Spleen (tissue), 11 donors: ENCODE data around the gene IGF1R. TPM values are rescaled to one million over a fixed set of nuclear protein-coding genes. Genes with fewer than 3 reads are reported as not detected.
A peak's percentile ranks its signal among the peaks of the same experiment; 100 is the strongest.

ENCODE experiments used
- DNase-seq: peaks from one replicate; pipeline ENCODE4 v3.0.0-alpha.2; 2020
- H3K27ac ChIP-seq, 8 donors: fragments of 200-600 bp; sonication (generic) in 7 of 8; 1 replicate in 4 of 8; 2 replicates in 4 of 8; pipeline versions ENCODE4 v1.5.0 to v1.8.0; 2016 to 2021; ENCODE audit warnings: inconsistent platforms in 4 of 8, mild to moderate bottlenecking in 4 of 8, moderate library complexity in 1 of 8
- H3K27me3 ChIP-seq, 7 donors: fragments of 200-600 bp; sonication (generic) in 6 of 7; replicated peaks in 1 of 7; 1 replicate in 4 of 7; 2 replicates in 3 of 7; pipeline versions ENCODE4 v1.5.0 to v1.8.0; 2016 to 2021; ENCODE audit warnings: inconsistent platforms in 3 of 7, mild to moderate bottlenecking in 1 of 7
- H3K36me3 ChIP-seq, 6 donors: fragments of 200-600 bp; sonication (generic) in 5 of 6; 1 replicate in 4 of 6; 2 replicates in 2 of 6; pipeline versions ENCODE4 v1.5.0 to v1.8.0; 2016 to 2021; ENCODE audit warnings: inconsistent platforms in 2 of 6
- H3K4me1 ChIP-seq, 6 donors: fragments of 200-600 bp; sonication (generic) in 5 of 6; 1 replicate in 3 of 6; 2 replicates in 3 of 6; pipeline versions ENCODE4 v1.5.0 to v1.8.0; 2016 to 2021; ENCODE audit warnings: inconsistent platforms in 3 of 6
- H3K4me3 ChIP-seq, 8 donors: fragments of 200-600 bp; sonication (generic) in 7 of 8; 1 replicate in 4 of 8; 2 replicates in 4 of 8; pipeline versions ENCODE4 v1.5.0 to v1.8.0; 2016 to 2021; ENCODE audit warnings: inconsistent platforms in 4 of 8, mild to moderate bottlenecking in 4 of 8, moderate library complexity in 2 of 8
- H3K9me3 ChIP-seq, 8 donors: fragments of 200-600 bp; sonication (generic) in 7 of 8; 1 replicate in 4 of 8; 2 replicates in 4 of 8; pipeline versions ENCODE4 v1.5.0 to v1.8.0; 2016 to 2021; ENCODE audit warnings: inconsistent platforms in 4 of 8
- CTCF ChIP-seq, 11 experiments: fragments of 200-600 bp in 7 of 11; fragments of 450-650 bp in 4 of 11; sonication (generic) in 4 of 11; IDR thresholded peaks in 8 of 11; conservative IDR thresholded peaks in 3 of 11; 1 replicate in 7 of 11; 2 replicates in 4 of 11; pipeline versions ENCODE4 v1.4.0 to v1.8.0; 2016 to 2021; ENCODE audit warnings: antibody characterized with exemption in 11 of 11, inconsistent platforms in 4 of 11, mild to moderate bottlenecking in 1 of 11
- POLR2A ChIP-seq, 3 donors: fragments of 450-650 bp; IDR thresholded peaks; one replicate each; pipeline ENCODE4 v1.5.1; 2017; ENCODE audit warnings: antibody characterized with exemption in 3 of 3, mild to moderate bottlenecking in 1 of 3
- POLR2AphosphoS5 ChIP-seq, 3 donors: sonication (generic); formaldehyde crosslinking; IDR thresholded peaks; one replicate each; pipeline ENCODE4 v1.5.1; 2017; ENCODE audit warnings: antibody characterized with exemption in 3 of 3
- WGBS, 5 donors: extraction: QIAGEN DNeasy Blood & Tissue Kit in 3 of 5; methylation state at CpG; one replicate each; pipeline versions ENCODE4 v1.1.5 to v1.1.7; 2013 to 2018; 5-methylcytosine and 5-hydroxymethylcytosine counted together
- intact Hi-C: fragments of 100-400 bp; cut with DNase I; formaldehyde crosslinking; loops from one replicate; pipeline ENCODE4 v1.15.0; 2023; ENCODE audit warnings: low total_unique reads
- polyA plus RNA-seq, 3 donors: library from polyadenylated mRNA; stranded (reverse); fragments of 200-250 nt; gene quantifications; one replicate each; pipeline ENCODE4 v1.2.1, GENCODE V29; 2013
- total RNA-seq, 7 donors: library from RNA; depleted of rRNA in 3 of 7; stranded (reverse); fragments of >200 nt in 3 of 7; fragmentation: NEBNext Ultra II Directional in 4 of 7; extraction: Animal tissue kit (Norgen Biotek cat#: 25700) in 4 of 7; gene quantifications; one replicate each; pipeline versions ENCODE4 v1.1.0 to v1.2.1, GENCODE V29; 2016 to 2021
- donor health status: healthy with polysubstance abuse.
- donor health status: DM: no; HTN: no; CAD: no; lungs with moderate emphysema.
- donor health status: DM: no; HTN: no; CAD: no.
- donor health status: Bipolar disorder and iron deficiency.
- donor health status: healthy.
- donor health status: DM: no; HTN: no; CAD: no.
- donor health status: DM: yes; HTN: yes; CAD: no.

The IGF1R gene
- total and polyA plus RNA-seq, 10 donors, result 1.1 to 104 (median 53.1) TPM

DNA sequence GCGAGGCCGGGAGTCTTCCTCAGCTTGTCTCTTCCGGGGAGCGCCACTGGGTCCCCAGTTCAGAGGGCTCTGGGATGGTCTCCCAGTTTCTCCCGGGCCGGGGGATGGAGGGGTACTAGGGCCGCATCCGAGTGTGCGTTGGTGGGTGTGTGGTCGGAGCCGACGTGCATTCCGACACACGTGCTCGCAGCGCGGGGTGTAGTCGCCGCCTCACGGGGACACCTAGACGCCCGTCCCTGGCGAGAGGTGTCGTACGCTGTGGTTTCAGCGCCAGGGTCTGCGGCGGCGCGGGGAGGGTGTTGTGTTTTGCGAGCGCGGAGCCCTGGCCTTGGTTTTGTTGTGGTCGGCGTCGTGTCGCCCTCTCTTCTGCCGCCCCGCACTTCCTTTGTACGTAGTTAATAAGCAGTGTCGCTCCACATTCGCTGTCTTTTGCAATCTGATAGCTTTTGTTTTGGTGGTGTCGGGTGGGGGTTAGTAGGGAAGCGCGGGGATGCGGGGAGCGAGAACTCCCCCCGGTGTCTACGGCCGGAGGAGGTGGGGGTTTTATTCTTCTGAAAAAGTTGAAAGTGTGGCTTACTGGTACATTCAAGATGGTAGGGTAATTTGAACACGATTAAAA lies 2.2 kb downstream of the IGF1R start:
- TF ChIP-seq CTCF (IDR thresholded peaks at IDR 0.05 in 8 of 11, conservative IDR thresholded peaks at IDR 0.05 in 3 of 11), result no peak
- TF ChIP-seq POLR2A (IDR thresholded peaks at IDR 0.05), result peak in 1 of 3 donors; percentile 41
- peak; percentile 64 to 81 (median 80) for TF ChIP-seq POLR2AphosphoS5 (IDR thresholded peaks at IDR 0.05)
- peak overlapping the region; percentile 63 to 96 (median 90) for H3K4me3 ChIP-seq
- intact Hi-C loops, result loop anchor here (10.0 kb wide), 1 partner anchor 136 kb away; no protein-coding TSS in a partner anchor
- 0 to 4% (median 2%) methylated on average over 21 to 51 of the region's 51 CpGs for WGBS, 5 donors
- peaks cover 0 to 51% (median 15%) of the 10 kb centered on the region in 7 donors for H3K27me3 ChIP-seq
- no peaks in the 10 kb centered on the region for H3K36me3 ChIP-seq
- peak; percentile 90 for DNase-seq
- peaks cover 12 to 74% (median 38%) of the 10 kb centered on the region in 6 donors for H3K4me1 ChIP-seq
- H3K27ac ChIP-seq, result peak overlapping the region; percentile 74 to 93 (median 92)
- no peaks in the 10 kb centered on the region for H3K9me3 ChIP-seq

GRCh38 chr15:98651036-98651481 lies 2.7 kb downstream of the IGF1R start:
- no peak for DNase-seq
- Histone ChIP-seq H3K27me3 (peaks cover 0 to 45% (median 15%) of the 10 kb centered on the region in 7 donors), H3K4me1 (peaks cover 12 to 77% (median 38%) of the 10 kb centered on the region in 6 donors), H3K4me3 (peak overlapping the region; percentile 63 to 96 (median 90)), H3K36me3 (no peaks in the 10 kb centered on the region), H3K9me3 (no peaks in the 10 kb centered on the region), H3K27ac (peak overlapping the region; percentile 74 to 93 (median 92))
- TF ChIP-seq CTCF (IDR thresholded peaks at IDR 0.05 in 8 of 11, conservative IDR thresholded peaks at IDR 0.05 in 3 of 11) (no peak), POLR2AphosphoS5 (IDR thresholded peaks at IDR 0.05) (no peak), POLR2A (IDR thresholded peaks at IDR 0.05) (no peak)
- intact Hi-C loops, result loop anchor here (10.0 kb wide), 1 partner anchor 136 kb away; no protein-coding TSS in a partner anchor
- WGBS, 5 donors, result 2 to 3% (median 2%) methylated on average over 28 of the region's 28 CpGs

- Histone ChIP-seq H3K4me3 (peak overlapping the region; percentile 63 to 96 (median 90)), H3K4me1 (peaks cover 12 to 71% (median 37%) of the 10 kb centered on the region in 6 donors), H3K9me3 (no peaks in the 10 kb centered on the region), H3K27ac (peak overlapping the region in 7 of 8 donors; percentile 91 to 93 (median 93)), H3K27me3 (peaks cover 0 to 40% (median 15%) of the 10 kb centered on the region in 7 donors), H3K36me3 (no peaks in the 10 kb centered on the region)
- intact Hi-C loops, result loop anchor here (10.0 kb wide), 1 partner anchor 137 kb away; no protein-coding TSS in a partner anchor
- TF ChIP-seq CTCF (IDR thresholded peaks at IDR 0.05 in 8 of 11, conservative IDR thresholded peaks at IDR 0.05 in 3 of 11), result no peak
- TF ChIP-seq POLR2A (IDR thresholded peaks at IDR 0.05), result no peak
- no peak for TF ChIP-seq POLR2AphosphoS5 (IDR thresholded peaks at IDR 0.05)
- WGBS, 5 donors, result 15 to 23% (median 21%) methylated on average over 14 of the region's 14 CpGs
- no peak for DNase-seq
Measured at GRCh38 chr15:98651581-98652220, 3.4 kb downstream of the IGF1R start.

DNA sequence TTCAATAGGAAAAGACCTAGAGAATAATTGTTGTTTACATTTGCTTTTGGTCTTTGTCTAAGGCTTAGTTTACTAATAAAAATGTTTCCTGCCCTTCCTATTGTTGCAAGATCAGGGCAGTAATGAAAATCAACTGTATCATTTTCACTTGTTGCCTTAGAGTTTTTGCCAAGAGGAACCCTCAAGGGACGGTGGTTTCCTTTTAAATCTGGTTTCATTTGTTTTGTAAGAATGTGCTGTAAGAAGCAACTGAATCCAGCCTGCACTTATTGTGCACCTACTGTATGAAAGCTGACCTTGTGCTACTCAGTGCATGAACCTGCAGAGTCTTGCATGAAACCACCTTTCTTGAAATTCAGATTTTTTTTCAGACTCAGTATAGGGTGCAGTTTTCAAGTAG lies 5.3 kb downstream of the IGF1R start:
- no peak overlapping the region for H3K27ac ChIP-seq

More for the DNA sequence above, 5.3 kb downstream of the IGF1R start:
- Histone ChIP-seq H3K9me3 (no peaks in the 10 kb centered on the region), H3K4me3 (no peak overlapping the region), H3K4me1 (peaks cover 12 to 80% (median 31%) of the 10 kb centered on the region in 6 donors), H3K27me3 (peaks cover 0 to 29% (median 15%) of the 10 kb centered on the region in 7 donors), H3K36me3 (no peaks in the 10 kb centered on the region)
- no peak for TF ChIP-seq CTCF (IDR thresholded peaks at IDR 0.05 in 8 of 11, conservative IDR thresholded peaks at IDR 0.05 in 3 of 11)
- TF ChIP-seq POLR2AphosphoS5 (IDR thresholded peaks at IDR 0.05), result no peak
- no peak for TF ChIP-seq POLR2A (IDR thresholded peaks at IDR 0.05)
- DNase-seq, result no peak
- intact Hi-C loops, result loop anchor here (10.0 kb wide), 1 partner anchor 139 kb away; no protein-coding TSS in a partner anchor
- WGBS, 5 donors, result 3 to 12% (median 6%) methylated on average over 1 of the region's 1 CpG
